IMR-90 (cell line): Measurements from ENCODE around the gene MRC2. TPM values are rescaled to one million over a fixed set of nuclear protein-coding genes. Genes with fewer than 3 reads are reported as not detected.

Experiments
- ATAC-seq: fragments of 200-7000 bp; cut with Tn5 transposase; 2 replicates; pipeline ENCODE4 v1.9.1; 2020; ENCODE audit warnings: low read depth, mild to moderate bottlenecking, moderate library complexity
- BruUV-seq: library from RNA; stranded (reverse); fragments of 400-500 nt; replicated peaks from 2 replicates; lab custom pipeline; 2021; lab: Mats Ljungman, UMichigan
- CTCF ChIA-PET: fragments of 300-600 bp; formaldehyde crosslinking; extraction: SDS; loops from one replicate; lab custom pipeline; 2021; ENCODE audit warnings: antibody characterized with exemption; lab: Yijun Ruan, JAX
- POLR2A ChIA-PET: fragments of 300-600 bp; sonication (Branson Sonifier 250); formaldehyde crosslinking; loops from one replicate; lab custom pipeline; 2022; ENCODE audit warnings: antibody characterized with exemption; ENCODE audit not compliant: unreplicated experiment; lab: Charles Lee
- DNase-seq: peaks from one replicate; pipeline ENCODE4 v3.0.0; 2013
- H2AFZ ChIP-seq: replicated peaks from 2 replicates; pipeline ENCODE3; 2013; ENCODE audit warnings: low read length, mild to moderate bottlenecking; ENCODE audit not compliant: poor library complexity
- H2AK5ac ChIP-seq: 2 replicates; pipeline ENCODE4 v1.6.1; 2013; ENCODE audit warnings: low read depth, low read length, inconsistent platforms
- H2AK9ac ChIP-seq: replicated peaks from 2 replicates; pipeline ENCODE3; 2013; ENCODE audit warnings: mild to moderate bottlenecking, low read depth, low read length, moderate library complexity; ENCODE audit not compliant: poor library complexity
- H2BK120ac ChIP-seq: 2 replicates; pipeline ENCODE4 v1.6.1; 2013; ENCODE audit warnings: low read depth, low read length, inconsistent platforms
- H2BK15ac ChIP-seq: 3 replicates; pipeline ENCODE4 v1.6.1; 2013; ENCODE audit warnings: low read depth, low read length, inconsistent platforms
- H2BK20ac ChIP-seq: 2 replicates; pipeline ENCODE4 v1.6.1; 2013; ENCODE audit warnings: low read depth, mild to moderate bottlenecking, inconsistent platforms, low read length, moderate library complexity
- H2BK5ac ChIP-seq: 2 replicates; pipeline ENCODE4 v1.6.1; 2013; ENCODE audit warnings: mild to moderate bottlenecking, low read depth, low read length, inconsistent platforms; ENCODE audit not compliant: poor library complexity, severe bottlenecking
- H3K14ac ChIP-seq: replicated peaks from 2 replicates; pipeline ENCODE4 v1.6.1; 2013; ENCODE audit warnings: low read depth, low read length, inconsistent platforms
- H3K18ac ChIP-seq: 2 replicates; pipeline ENCODE4 v1.6.1; 2013; ENCODE audit warnings: low read depth, low read length, control low read depth
- H3K23ac ChIP-seq: 2 replicates; pipeline ENCODE4 v1.6.1; 2013; ENCODE audit warnings: low read depth, low read length, inconsistent platforms
- H3K27ac ChIP-seq: 2 replicates; pipeline ENCODE4 v1.5.1; 2013; ENCODE audit warnings: mild to moderate bottlenecking, control low read depth, low read length; ENCODE audit not compliant: insufficient read depth
- H3K27me3 ChIP-seq: 2 replicates; pipeline ENCODE4 v1.6.1; 2013; ENCODE audit warnings: low read length; ENCODE audit not compliant: control insufficient read depth, insufficient read depth
- H3K36me3 ChIP-seq: 2 replicates; pipeline ENCODE4 v1.6.1; 2013; ENCODE audit warnings: low read length, mixed read lengths; ENCODE audit not compliant: control insufficient read depth, insufficient read depth
- H3K4ac ChIP-seq: 2 replicates; pipeline ENCODE4 v1.6.1; 2013; ENCODE audit warnings: low read depth, low read length, inconsistent platforms
- H3K4me1 ChIP-seq: 2 replicates; pipeline ENCODE4 v1.6.1; 2013; ENCODE audit warnings: low read length, mixed read lengths; ENCODE audit not compliant: control insufficient read depth, insufficient read depth
- H3K4me2 ChIP-seq: 2 replicates; pipeline ENCODE4 v1.6.1; 2013; ENCODE audit warnings: low read depth, mild to moderate bottlenecking, control low read depth, low read length, moderate library complexity
- H3K4me3 ChIP-seq: 2 replicates; pipeline ENCODE4 v1.5.1; 2013; ENCODE audit warnings: low read depth, mild to moderate bottlenecking, control low read depth, low read length, moderate library complexity; ENCODE audit not compliant: insufficient read depth
- H3K56ac ChIP-seq: 2 replicates; pipeline ENCODE4 v1.6.1; 2013; ENCODE audit warnings: low read length, inconsistent platforms; ENCODE audit not compliant: insufficient read depth; ENCODE audit errors: extremely low read depth
- H3K79me1 ChIP-seq, 2 experiments: 2 replicates each; pipeline ENCODE4 v1.6.1; 2013; ENCODE audit warnings: low read length in 2 of 2, inconsistent platforms in 1 of 2, low read depth in 1 of 2
- H3K9ac ChIP-seq: 2 replicates; pipeline ENCODE4 v1.6.1; 2013; ENCODE audit warnings: low read depth, low read length, control low read depth
- H3K9me1 ChIP-seq: 2 replicates; pipeline ENCODE4 v1.6.1; 2013; ENCODE audit warnings: low read length, inconsistent platforms; ENCODE audit not compliant: insufficient read depth
- H3K9me3 ChIP-seq: 2 replicates; pipeline ENCODE4 v1.6.1; 2013; ENCODE audit warnings: low read length; ENCODE audit not compliant: control insufficient read depth, insufficient read depth
- H4K20me1 ChIP-seq: 2 replicates; pipeline ENCODE4 v1.6.1; 2013; ENCODE audit warnings: low read length, inconsistent platforms; ENCODE audit not compliant: insufficient read depth
- H4K5ac ChIP-seq: 2 replicates; pipeline ENCODE4 v1.6.1; 2013; ENCODE audit warnings: mild to moderate bottlenecking, low read depth, low read length, control low read depth
- H4K8ac ChIP-seq, 2 experiments: 2 replicates each; pipeline ENCODE4 v1.6.1; 2013; ENCODE audit warnings: low read depth in 2 of 2, low read length in 2 of 2, control low read depth in 1 of 2, inconsistent platforms in 1 of 2
- H4K91ac ChIP-seq: 2 replicates; pipeline ENCODE4 v1.6.1; 2013; ENCODE audit warnings: low read depth, low read length, inconsistent platforms; ENCODE audit not compliant: insufficient read depth
- BHLHE40 ChIP-seq: fragments of 150-350 bp; IDR thresholded peaks from 2 replicates; pipeline ENCODE4 v1.6.1; 2016; ENCODE audit warnings: mild to moderate bottlenecking, low read depth, low read length
- CEBPB ChIP-seq: IDR thresholded peaks from 2 replicates; pipeline ENCODE4 v1.6.1; 2012; ENCODE audit warnings: low read depth, low read length, improper control_type of control experiment
- CHD1 ChIP-seq: IDR thresholded peaks from 2 replicates; pipeline ENCODE4 v1.6.1; 2012; ENCODE audit warnings: low read depth, low read length, improper control_type of control experiment
- FOS ChIP-seq: fragments of 150-350 bp; IDR thresholded peaks from 2 replicates; pipeline ENCODE4 v1.6.1; 2016; ENCODE audit warnings: low read depth, low read length
- MAFK ChIP-seq: IDR thresholded peaks from 2 replicates; pipeline ENCODE4 v1.6.1; 2012; ENCODE audit warnings: low read depth, low read length, improper control_type of control experiment
- MAZ ChIP-seq: IDR thresholded peaks from 2 replicates; pipeline ENCODE4 v1.6.1; 2012; ENCODE audit warnings: low read depth, mild to moderate bottlenecking, low read length, improper control_type of control experiment, moderate library complexity, borderline replicate concordance
- MXI1 ChIP-seq: IDR thresholded peaks from 2 replicates; pipeline ENCODE4 v1.6.1; 2012; ENCODE audit warnings: low read depth, mild to moderate bottlenecking, low read length, moderate library complexity, borderline replicate concordance
- NFE2L2 ChIP-seq: fragments of 150-350 bp; IDR thresholded peaks from 2 replicates; pipeline ENCODE4 v1.6.1; 2016; ENCODE audit warnings: low read depth, mild to moderate bottlenecking, low read length
- POLR2A ChIP-seq: IDR thresholded peaks from 2 replicates; pipeline ENCODE4 v1.6.1; 2012; ENCODE audit warnings: mild to moderate bottlenecking, low read depth, low read length
- RAD21 ChIP-seq: IDR thresholded peaks from 2 replicates; pipeline ENCODE4 v1.6.1; 2012; ENCODE audit warnings: low read length, improper control_type of control experiment
- RCOR1 ChIP-seq: IDR thresholded peaks from 2 replicates; pipeline ENCODE4 v1.6.1; 2012; ENCODE audit warnings: mild to moderate bottlenecking, low read length, improper control_type of control experiment; ENCODE audit not compliant: insufficient replicate concordance
- RFX5 ChIP-seq: IDR thresholded peaks from 2 replicates; pipeline ENCODE4 v1.8.0; 2012; ENCODE audit warnings: low read depth, mild to moderate bottlenecking, low read length, moderate library complexity
- SMC3 ChIP-seq: fragments of 150-350 bp; IDR thresholded peaks from 2 replicates; pipeline ENCODE4 v1.6.1; 2016; ENCODE audit warnings: low read depth, mild to moderate bottlenecking, antibody characterized with exemption, low read length, moderate library complexity
- WGBS, 2 experiments: methylation state at CpG; one replicate each; pipeline versions ENCODE4 v1.1.5 to v1.1.7; 2013; ENCODE audit warnings: missing lambda C conversion rate in 2 of 2; ENCODE audit not compliant: insufficient read length in 1 of 2; ENCODE audit errors: extremely low coverage in 2 of 2; 5-methylcytosine and 5-hydroxymethylcytosine counted together
- dilution Hi-C: fragments of 300-500 bp; cut with HindIII; formaldehyde crosslinking; loops from one replicate; pipeline ENCODE4 v1.14.3; 2018; ENCODE audit warnings: low sequenced_read_pairs; ENCODE audit not compliant: unreplicated experiment
- in situ Hi-C: fragments of 300-500 bp; cut with MboI; formaldehyde crosslinking; loops from 3 replicates; pipeline ENCODE4 v1.14.3; 2019; ENCODE audit warnings: low sequenced_read_pairs, inconsistent platforms, mixed read lengths
- intact Hi-C: fragments of 100-400 bp; cut with micrococcal nuclease; formaldehyde crosslinking; loops from 2 replicates; pipeline ENCODE4 v1.10.0; 2022
- polyA plus RNA-seq, 3 experiments: library from polyadenylated mRNA; depleted of rRNA; stranded (reverse); fragments of >200 nt; gene quantifications; 2 replicates each; pipeline ENCODE4 v1.2.3, GENCODE V29; 2012; ENCODE audit warnings: low replicate concordance in 1 of 3
- total RNA-seq: library from RNA; depleted of rRNA; stranded (reverse); fragments of >200 nt; gene quantifications from 2 replicates; pipeline ENCODE4 v1.2.3, GENCODE V29; 2012
- TF ChIP-seq, protein P1 (sequence below): conservative IDR thresholded peaks from 2 replicates; pipeline ENCODE4 v1.5.1; 2012; ENCODE audit warnings: mild to moderate bottlenecking, low read depth, low read length, improper control_type of control experiment
- TF ChIP-seq, protein P2 (sequence below): fragments of 150-350 bp; IDR thresholded peaks from 2 replicates; pipeline ENCODE4 v1.6.1; 2016; ENCODE audit warnings: low read depth, mild to moderate bottlenecking, low read length, moderate library complexity, borderline replicate concordance
- TF ChIP-seq, protein P3 (sequence below): fragments of 150-350 bp; IDR thresholded peaks from 2 replicates; pipeline ENCODE4 v1.6.1; 2017; ENCODE audit warnings: mild to moderate bottlenecking, antibody characterized with exemption, low read length, low read depth

The MRC2 gene
- total and polyA plus RNA-seq, 2 of the 4 experiments (the other 2 are of a cell fraction), result 39.3 to 137 TPM

DNA sequence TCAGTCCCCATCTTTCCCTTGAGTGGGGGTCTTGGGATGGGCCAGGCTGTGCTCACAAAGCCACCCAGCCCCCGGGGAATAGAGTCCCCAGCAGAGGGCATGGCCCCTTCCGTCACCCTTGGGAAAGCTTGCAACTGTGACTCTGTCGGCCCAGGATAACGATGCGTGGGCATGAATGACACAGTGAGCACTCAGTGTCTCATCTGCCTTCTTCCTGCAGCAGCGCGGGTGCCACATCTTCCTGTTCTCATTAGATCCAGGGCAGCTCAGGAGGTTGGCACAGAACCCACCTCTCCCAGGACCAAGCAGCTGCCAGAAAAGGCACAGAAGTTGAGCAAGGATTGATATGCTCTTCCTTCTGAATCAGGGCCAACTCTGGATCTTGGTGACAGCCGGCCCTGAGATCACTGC lies 84.7 kb downstream of the MRC2 start:
- dilution Hi-C loops, result no loop called here

More for the DNA sequence above, 84.7 kb downstream of the MRC2 start:
- Histone ChIP-seq H3K9me3 (peaks cover 7% of the 10 kb centered on the region), H3K36me3 (no peaks in the 10 kb centered on the region), H3K27ac (no peak overlapping the region), H2AFZ (peak overlapping the region; percentile 68), H4K91ac (peak overlapping the region; percentile 48; the same call in 1 of the 2 replicates), H2AK9ac (peak overlapping the region; percentile 50), H2BK15ac (peak overlapping the region; percentile 74; the same call in 2 of the 3 replicates), H2BK120ac (peak overlapping the region; percentile 59), H3K4me3 (no peak overlapping the region), H3K9me1 (peaks cover 19% of the 10 kb centered on the region), H3K9ac (no peak overlapping the region), H4K5ac (no peak overlapping the region), H3K14ac (no peak overlapping the region; the same call in 1 of the 2 replicates), H2AK5ac (peak overlapping the region; percentile 89), H3K27me3 (no peaks in the 10 kb centered on the region), H3K4ac (peak overlapping the region; percentile 39), H3K18ac (peak overlapping the region; percentile 50; the same call in 1 of the 2 replicates), H3K79me1 (no peaks in the 10 kb centered on the region), H4K20me1 (no peaks in the 10 kb centered on the region), H2BK5ac (no peak overlapping the region), H3K56ac (no peak overlapping the region), H3K4me2 (no peak overlapping the region), H4K8ac (peak overlapping the region in 1 of 2 experiments; percentile 39; a peak in 1 of 4 replicates), H3K4me1 (peaks cover 12% of the 10 kb centered on the region), H3K23ac (peak overlapping the region; percentile 27; the same call in 1 of the 2 replicates), H2BK20ac (no peak overlapping the region)
- WGBS, 2 experiments, result 90% methylated on average over 6 of the region's 8 CpGs; no CpG with 5 or more reads in 1 of the 2 experiments
- TF ChIP-seq RFX5 (no peak), MAZ (no peak), NFE2L2 (no peak), SMC3 (no peak), BHLHE40 (no peak), CEBPB (no peak), FOS (no peak), MAFK (no peak), MXI1 (no peak), RAD21 (no peak), RCOR1 (no peak), CHD1 (no peak), POLR2A (no peak)
- TF ChIP-seq, protein P1, sequence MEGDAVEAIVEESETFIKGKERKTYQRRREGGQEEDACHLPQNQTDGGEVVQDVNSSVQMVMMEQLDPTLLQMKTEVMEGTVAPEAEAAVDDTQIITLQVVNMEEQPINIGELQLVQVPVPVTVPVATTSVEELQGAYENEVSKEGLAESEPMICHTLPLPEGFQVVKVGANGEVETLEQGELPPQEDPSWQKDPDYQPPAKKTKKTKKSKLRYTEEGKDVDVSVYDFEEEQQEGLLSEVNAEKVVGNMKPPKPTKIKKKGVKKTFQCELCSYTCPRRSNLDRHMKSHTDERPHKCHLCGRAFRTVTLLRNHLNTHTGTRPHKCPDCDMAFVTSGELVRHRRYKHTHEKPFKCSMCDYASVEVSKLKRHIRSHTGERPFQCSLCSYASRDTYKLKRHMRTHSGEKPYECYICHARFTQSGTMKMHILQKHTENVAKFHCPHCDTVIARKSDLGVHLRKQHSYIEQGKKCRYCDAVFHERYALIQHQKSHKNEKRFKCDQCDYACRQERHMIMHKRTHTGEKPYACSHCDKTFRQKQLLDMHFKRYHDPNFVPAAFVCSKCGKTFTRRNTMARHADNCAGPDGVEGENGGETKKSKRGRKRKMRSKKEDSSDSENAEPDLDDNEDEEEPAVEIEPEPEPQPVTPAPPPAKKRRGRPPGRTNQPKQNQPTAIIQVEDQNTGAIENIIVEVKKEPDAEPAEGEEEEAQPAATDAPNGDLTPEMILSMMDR, result no peak
- TF ChIP-seq, protein P2, sequence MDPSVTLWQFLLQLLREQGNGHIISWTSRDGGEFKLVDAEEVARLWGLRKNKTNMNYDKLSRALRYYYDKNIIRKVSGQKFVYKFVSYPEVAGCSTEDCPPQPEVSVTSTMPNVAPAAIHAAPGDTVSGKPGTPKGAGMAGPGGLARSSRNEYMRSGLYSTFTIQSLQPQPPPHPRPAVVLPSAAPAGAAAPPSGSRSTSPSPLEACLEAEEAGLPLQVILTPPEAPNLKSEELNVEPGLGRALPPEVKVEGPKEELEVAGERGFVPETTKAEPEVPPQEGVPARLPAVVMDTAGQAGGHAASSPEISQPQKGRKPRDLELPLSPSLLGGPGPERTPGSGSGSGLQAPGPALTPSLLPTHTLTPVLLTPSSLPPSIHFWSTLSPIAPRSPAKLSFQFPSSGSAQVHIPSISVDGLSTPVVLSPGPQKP, result no peak
- TF ChIP-seq, protein P3, sequence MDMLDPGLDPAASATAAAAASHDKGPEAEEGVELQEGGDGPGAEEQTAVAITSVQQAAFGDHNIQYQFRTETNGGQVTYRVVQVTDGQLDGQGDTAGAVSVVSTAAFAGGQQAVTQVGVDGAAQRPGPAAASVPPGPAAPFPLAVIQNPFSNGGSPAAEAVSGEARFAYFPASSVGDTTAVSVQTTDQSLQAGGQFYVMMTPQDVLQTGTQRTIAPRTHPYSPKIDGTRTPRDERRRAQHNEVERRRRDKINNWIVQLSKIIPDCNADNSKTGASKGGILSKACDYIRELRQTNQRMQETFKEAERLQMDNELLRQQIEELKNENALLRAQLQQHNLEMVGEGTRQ, result no peak
- CTCF ChIA-PET, result no interaction called here
- no peak for DNase-seq
- POLR2A ChIA-PET, result no interaction called here
- ATAC-seq, result no peak
- BruUV-seq, result no TSS peak
- in situ Hi-C loops, result no loop called here
- intact Hi-C loops, result loop anchor here (5.0 kb wide), 1 partner anchor 65 kb away; no protein-coding TSS in a partner anchor
